ENCODE measurements around the gene VWA5A.
"Not testable (repeated sequence)": the region's sequence is repeated elsewhere in the genome, so short reads cannot be mapped to it uniquely, and the experiment has no call there.

VWA5A gene

GRCh38 chr11:124170315-124170714 lies 55.1 kb downstream of the VWA5A start:
- not testable (repeated sequence) for DNase-seq (ENCODE audit: low spot score)

GRCh38 chr11:124170801-124171586 lies 55.7 kb downstream of the VWA5A start:
- DNase-seq (ENCODE audit: low spot score): no peak

DNA sequence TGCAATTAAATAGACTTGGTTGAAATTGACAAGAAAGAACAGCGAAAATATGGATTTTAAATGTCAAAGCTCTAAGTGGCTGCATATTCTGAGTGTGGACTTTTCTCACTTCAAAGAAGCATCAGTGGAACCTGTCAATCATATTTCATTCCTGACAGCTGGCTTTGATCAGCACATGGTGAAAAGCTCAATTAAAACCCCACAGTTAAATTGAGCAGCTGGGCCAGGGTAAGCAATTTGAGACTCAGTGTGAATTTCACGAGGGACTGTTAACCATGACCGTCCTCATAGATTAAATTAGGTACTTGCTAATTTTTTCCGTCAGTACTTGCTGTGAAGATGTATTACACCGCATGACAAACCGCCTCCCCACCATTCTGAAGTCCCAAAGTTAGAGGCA lies 56.9 kb downstream of the VWA5A start:
- no peak for DNase-seq (ENCODE audit: low spot score)

GRCh38 chr11:124172599-124172998 lies 57.3 kb downstream of the VWA5A start:
- DNase-seq (ENCODE audit: low spot score): no peak

- DNase-seq (ENCODE audit: low spot score): peak; percentile 48
Observed at GRCh38 chr11:124174001-124174583, 58.8 kb downstream of the VWA5A start.

GRCh38 chr11:124176925-124177715 lies 61.9 kb downstream of the VWA5A start:
- no peak for DNase-seq (ENCODE audit: low spot score)

GRCh38 chr11:124179310-124179709 lies 64.1 kb downstream of the VWA5A start:
- DNase-seq (ENCODE audit: low spot score): no peak

- no peak for DNase-seq (ENCODE audit: low spot score)
Observed at GRCh38 chr11:124183068-124183467, 67.8 kb downstream of the VWA5A start, which contains the start of gene OR10D3. OR10D3 (plus strand) TSS chr11:124183345; CDS start chr11:124185270, 1,925 bp downstream.

DNA sequence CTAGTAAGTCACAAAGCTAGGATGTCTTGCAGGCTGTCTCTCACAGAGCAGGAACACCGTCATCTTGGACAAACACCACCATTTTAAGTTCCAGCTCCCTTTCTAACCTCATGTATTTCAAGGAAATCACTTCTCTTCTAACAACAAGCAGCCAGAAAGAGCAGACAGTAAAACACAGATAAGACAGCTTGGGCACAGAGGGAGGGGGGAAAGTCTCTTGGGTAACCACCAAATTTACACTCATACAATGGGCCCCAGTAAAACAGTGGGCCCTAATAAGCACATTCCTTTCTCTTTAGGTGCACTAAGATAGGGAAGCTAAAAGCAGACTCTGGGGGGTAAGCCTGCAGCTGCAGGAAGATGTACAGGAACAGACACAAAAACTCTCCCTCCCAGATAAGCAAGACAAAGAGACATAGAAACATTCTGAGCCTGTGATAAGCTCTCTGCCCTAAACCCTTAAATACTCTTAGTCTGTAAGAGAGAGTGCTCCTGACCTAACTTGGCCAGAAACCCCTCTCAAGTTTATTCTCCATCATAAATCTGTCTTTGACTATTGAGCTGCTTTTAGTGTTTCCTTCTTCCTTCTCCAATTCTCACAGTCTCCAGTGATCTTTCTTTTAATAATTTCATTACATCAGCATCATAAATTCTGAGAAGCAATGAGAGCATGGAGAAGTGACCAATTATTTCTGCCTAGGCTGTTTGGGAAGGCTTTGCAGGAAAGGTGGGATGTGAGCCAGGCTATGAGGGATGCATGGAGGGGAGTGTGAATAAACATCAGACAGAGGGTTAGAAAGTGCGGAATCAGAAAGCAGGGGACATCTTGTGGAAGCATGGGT lies 75.3 kb downstream of the VWA5A start:
- DNase-seq (ENCODE audit: low spot score): no peak

DNA sequence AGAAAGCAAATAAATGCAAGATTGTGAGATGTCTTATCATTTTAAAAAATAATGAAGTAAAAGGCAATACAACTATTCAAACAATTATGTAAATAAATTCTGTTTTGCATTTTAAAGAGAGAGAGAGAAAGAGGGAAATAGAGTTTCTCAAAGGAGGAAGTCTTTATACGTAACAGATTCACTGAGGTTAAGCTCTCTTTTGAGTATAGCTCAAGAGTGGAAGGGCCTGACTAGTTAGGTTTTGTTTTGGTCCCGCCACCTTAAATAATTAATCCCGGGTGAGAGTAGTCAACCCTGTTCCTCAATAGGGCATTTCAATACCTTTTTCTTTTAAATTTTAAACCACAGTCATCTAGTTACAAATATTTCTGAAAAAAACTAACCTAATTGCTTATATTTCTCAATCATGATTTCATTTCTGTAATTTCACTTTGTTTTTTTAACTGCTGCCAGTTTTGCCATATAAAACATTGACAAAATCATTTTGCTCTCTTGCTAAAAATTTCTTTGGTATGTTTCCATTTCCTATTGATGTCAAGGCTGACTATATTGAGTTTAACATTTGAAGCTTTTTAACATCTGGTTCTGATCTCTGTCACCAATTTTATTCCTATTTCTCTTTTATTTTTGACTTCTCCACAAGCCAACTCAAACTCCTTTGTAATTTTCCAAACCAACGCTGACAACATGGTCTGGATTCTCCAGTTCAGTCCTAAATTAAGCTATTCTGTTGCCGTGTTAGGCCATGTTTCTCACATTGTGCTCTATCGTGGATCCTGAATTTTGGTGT lies 78.2 kb downstream of the VWA5A start:
- DNase-seq (ENCODE audit: low spot score): no peak

DNA sequence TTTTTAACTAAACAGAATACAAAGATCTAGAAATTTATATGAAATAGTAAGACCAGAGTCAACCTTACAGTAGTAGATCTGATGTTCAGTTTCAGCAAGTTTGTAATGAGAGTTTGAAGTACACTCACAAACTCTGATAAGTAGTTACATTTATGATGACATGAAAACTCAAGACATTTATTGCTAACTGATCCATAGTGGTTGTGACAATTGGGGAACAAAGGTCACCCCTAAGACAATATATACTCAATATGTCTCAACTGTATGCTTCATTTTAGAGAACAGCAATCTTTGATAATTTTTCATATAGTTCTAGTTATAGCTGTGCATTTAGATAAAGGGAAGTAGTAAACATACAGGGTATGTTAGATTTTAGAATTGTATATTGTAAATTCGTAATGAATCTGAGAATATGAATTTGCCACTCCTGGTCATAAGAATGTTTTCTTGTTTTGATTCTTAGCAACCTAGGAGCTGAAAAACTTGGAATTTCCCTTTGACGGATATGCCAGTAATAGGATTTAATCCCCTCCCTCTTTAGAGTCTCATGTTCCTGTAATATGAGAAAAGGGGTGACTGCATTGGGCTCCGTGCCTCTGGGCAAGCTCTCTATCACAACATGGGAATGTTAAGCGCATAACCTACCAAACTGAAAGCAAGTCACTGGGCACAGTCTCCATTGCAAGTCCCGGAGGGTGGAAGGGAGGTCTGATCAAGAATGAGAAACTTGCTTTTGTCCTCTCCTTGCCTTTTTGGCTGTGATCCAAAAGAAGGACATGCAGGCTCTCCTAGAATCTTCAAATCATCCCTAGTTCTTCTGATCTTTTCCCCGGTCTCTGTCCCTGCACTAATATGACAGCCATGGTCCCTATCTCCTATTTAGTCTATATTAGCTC lies 79.3 kb downstream of the VWA5A start:
- DNase-seq (ENCODE audit: low spot score): no peak

DNA sequence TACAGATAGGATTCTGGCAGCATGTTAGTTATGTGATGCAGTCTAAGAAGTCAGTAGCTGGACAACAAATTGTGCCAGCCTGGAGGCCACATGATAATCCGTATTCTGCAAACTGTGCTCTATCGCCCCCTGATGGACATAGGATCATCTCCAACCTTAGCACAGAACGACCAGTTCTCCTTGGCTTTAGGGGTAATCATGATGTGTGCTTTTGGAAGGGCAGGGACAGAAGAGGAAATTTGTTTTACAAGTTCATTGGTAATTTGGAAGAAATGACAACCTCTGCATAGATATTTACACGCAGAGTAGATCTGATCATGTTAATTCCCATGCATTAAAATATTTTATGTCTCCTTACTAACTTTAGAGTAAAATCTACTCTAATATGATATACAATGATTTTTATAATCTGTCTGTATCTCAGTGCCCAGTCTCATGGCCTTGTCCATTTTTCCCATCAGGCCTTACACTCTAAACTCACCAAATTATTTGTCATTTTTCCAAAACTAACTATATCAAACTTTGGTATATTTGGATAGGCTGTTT lies 80.0 kb downstream of the VWA5A start:
- peak; percentile 45 for DNase-seq (ENCODE audit: low spot score)

Data from hepatic stellate cell (primary cell).